Stimulated activated CD4-positive, alpha-beta T cell treated with anti-CD3 and anti-CD28 coated beads, TNF-alpha, amount 100 ng/mL, for 1 hour (primary cell): ENCODE measurements around the gene LATS2.
"Not testable (repeated sequence)": the region's sequence is repeated elsewhere in the genome, so short reads cannot be mapped to it uniquely, and the experiment has no call there.

Experiments
- DNase-seq, 3 donors: peaks; one replicate each; pipeline ENCODE4 v3.0.0-alpha.2; 2020; ENCODE audit warnings: low read depth in 3 of 3, low spot score in 1 of 3

Gene LATS2

GRCh38 chr13:20969182-20969581, 92.2 kb downstream of the LATS2 start:
- no peak for DNase-seq

- no peak for DNase-seq
These were observed 92.6 kb downstream of the LATS2 start for GRCh38 chr13:20968745-20969144.

GRCh38 chr13:20967340-20967739, 94.0 kb downstream of the LATS2 start:
- DNase-seq, result no peak

DNA sequence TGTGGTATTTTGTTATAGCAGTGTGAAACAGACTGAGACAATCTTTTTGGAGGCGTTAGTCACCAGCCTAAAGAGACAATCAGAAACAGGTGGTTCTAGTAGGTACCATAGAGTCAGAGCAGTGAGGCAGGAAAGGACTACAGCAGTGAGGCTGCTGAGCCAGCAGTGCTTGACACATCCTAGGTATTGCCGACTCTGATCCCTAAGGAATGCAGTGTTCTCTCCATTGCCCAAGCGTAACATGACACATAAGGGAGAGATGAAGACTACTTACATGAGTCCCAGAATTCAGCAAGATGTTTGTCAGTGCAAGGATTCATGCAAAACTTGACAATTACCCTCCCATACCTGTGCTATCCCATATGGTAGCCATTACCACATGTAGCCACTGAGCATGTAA, 96.5 kb downstream of the LATS2 start:
- no peak for DNase-seq

DNA sequence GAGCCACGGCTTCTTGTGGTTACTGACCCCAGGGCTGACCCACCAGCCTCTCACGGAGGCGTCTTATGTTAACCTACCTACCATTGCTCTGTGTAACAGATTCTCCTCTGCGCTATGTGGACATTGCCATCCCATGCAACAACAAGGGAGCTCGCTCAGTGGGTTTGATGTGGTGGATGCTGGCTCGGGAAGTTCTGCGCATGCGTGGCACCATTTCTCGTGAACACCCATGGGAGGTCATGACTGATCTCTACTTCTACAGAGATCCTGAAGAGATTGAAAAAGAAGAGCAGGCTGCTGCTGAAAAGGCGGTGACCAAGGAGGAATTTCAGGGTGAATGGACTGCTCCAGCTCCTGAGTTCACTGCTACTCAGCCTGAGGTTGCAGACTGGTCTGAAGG, 99.7 kb downstream of the LATS2 start:
- DNase-seq, result not testable (repeated sequence)

- DNase-seq, result no peak
These were observed 100.6 kb downstream of the LATS2 start for GRCh38 chr13:20960663-20961309.

- DNase-seq, result not testable (repeated sequence)
These were observed 104.3 kb downstream of the LATS2 start for GRCh38 chr13:20957049-20957620.

DNA sequence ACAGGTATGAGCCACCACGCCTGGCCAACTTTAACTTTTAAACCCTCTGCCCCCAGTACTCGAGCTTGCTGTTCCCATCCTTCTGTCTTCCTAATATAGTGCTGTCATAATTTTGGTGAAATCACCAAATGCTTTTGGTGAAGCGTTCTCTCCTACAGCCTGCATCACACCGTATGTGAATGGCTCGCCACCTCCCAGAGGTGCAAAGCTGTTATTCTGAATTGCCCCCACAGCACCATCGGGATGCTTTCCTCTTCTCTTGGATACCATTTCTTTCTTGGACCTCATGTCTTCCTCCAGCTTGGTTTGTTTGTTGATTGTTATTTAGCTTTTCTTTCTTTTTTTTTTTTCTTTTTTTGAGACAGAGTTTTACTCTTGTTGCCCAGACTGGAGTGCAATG, 105.9 kb downstream of the LATS2 start:
- DNase-seq, result no peak

GRCh38 chr13:20953245-20953931, 108.0 kb downstream of the LATS2 start:
- no peak for DNase-seq

DNA sequence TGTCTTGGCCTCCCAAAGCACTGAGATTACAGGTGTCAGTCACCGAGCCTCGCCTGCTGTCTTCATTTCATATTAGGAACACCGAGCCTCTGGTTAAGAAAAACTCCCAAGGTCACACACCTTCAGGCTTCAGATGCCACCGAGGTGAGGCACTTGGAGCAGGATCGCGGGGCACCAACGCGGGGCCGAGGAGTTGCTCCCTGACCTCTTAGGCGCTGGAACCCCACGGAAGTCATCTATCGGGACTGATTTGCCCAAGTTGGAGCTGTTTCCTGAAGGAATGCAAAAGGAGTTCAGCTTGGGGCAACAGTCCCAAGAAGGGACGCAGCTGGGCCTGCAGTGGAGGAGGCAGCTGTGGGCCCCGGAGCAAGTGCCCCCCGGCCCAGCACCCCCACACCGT, 108.5 kb downstream of the LATS2 start:
- DNase-seq, result no peak

DNA sequence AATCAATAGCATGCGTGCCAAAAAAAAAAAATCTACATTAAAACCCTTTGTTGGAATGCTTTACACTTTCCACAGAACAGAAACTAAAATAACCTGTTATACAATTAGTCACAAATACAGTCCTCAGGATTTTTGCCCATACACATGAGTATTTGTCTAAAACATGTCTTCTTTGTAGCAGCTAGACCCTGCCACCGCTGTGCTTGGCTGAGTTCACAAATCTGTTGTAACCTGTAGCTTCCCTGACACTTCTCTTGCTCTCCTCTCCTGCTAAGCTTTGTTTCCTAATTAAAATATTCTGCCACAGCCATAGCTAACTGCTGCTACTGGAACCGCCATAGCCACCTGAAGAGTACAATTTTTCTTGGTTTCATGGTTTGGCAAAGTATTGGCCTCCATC, 113.4 kb downstream of the LATS2 start:
- not testable (repeated sequence) for DNase-seq

DNA sequence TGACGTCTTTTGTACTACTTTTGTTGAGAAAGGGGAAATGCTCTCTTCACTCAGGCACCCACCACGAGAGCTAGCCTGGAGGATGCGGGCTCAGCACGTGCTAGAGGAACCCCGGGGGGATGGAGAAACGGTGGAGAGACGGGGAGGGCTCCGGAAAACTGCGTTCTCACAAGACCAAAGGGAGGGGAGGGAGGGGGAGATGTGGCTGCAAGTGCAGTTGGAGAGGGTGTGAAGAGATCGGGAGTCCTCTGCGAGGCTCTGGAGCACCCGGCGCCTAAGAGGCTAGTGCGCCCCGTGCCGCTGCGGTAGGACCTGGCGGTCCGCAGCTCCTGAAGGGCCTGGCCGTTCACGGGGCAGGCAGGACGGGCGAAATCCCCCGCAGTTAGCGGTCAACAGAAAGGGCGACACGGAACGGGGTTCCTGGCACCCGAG, 115.4 kb downstream of the LATS2 start:
- no peak for DNase-seq

- DNase-seq, result no peak
These were observed 118.3 kb downstream of the LATS2 start for GRCh38 chr13:20942938-20943559.

DNA sequence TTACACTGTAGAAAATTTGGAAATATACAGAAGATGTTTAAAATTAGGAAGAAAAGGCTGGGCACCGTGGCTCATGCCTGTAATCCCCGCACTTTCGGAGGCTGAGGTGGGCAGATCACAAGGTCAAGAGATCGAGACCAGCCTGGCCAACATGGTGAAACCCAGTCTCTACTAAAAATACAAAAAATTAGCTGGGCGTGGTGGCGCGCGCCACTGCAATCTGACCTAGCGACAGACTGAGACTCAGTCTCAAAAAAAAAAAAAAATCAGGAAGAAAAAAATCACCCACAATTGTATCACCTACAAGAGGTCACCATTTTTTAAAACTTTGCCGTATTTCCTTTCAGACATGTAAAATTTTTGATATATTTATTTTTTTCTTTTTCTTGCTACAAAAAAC, 120.9 kb downstream of the LATS2 start:
- not testable (repeated sequence) for DNase-seq

DNA sequence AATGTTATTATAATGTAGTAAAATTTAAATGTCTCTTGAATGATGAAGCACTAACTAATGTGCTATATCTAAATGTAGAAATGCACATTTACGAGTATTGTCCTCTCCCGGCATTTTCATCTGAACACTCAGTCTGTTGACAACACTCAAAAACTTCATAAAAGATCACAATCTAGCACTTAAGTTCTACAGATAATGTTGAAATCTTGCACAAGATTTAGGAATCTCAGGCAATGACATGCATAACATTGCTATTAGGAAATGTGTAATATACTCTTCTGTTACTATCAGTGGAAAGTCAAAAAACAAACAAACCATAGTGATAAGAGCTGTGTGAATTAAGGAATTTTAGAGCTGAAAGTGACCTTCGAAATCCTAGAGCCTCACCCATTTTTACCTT, 121.3 kb downstream of the LATS2 start:
- no peak for DNase-seq

- no peak for DNase-seq
These were observed 121.7 kb downstream of the LATS2 start for GRCh38 chr13:20939662-20940061.

GRCh38 chr13:20938302-20938701, 123.1 kb downstream of the LATS2 start:
- no peak for DNase-seq

DNA sequence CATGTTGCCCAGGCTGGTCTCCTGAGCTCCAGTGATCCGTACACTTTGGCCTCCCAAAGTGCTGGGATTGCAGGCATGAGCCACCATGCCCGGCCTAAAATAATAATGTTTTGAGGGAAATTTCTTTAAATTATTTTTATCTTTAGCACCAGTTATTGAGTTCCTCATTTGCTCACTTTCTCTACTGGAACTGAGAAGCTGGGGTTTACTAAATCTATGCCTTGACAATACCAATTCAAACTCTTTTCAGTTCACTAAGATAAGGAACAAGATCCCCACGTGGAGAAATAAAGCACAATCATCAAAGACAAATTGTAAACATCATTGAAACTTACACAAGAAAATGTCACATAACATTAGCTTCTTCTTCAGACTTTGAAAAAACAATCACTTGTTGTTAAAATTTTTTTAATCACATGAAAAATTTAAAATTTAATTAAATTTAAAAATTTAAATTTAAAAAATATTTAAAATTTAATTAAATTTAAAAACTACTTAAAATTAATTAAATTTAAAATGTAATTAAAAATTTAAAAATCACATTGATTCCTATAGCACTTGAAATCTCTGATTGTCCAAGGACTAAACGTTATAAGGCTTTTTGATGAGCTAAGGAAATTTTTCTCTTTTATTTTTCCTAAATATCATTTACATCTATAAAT, 133.7 kb downstream of the LATS2 start:
- no peak for DNase-seq

- DNase-seq, result not testable (repeated sequence)
These were observed 136.0 kb downstream of the LATS2 start for GRCh38 chr13:20925395-20925790.

- peak; percentile 24 to 46 (median 34) for DNase-seq
These were observed 136.5 kb downstream of the LATS2 start for GRCh38 chr13:20924758-20925394.

- DNase-seq, result no peak
These were observed 138.1 kb downstream of the LATS2 start for GRCh38 chr13:20923272-20923671.
